ENCODE measurements around the gene CHD3. TPM values are rescaled to one million over a fixed set of nuclear protein-coding genes. Genes with fewer than 3 reads are reported as not detected.

CHD3 gene
- total and polyA plus RNA-seq, 10 of the 15 experiments (the other 5 are each of a cell fraction or from before 2014, with no cell fraction given), result 1.4 to 86.8 (median 39.1) TPM

DNA sequence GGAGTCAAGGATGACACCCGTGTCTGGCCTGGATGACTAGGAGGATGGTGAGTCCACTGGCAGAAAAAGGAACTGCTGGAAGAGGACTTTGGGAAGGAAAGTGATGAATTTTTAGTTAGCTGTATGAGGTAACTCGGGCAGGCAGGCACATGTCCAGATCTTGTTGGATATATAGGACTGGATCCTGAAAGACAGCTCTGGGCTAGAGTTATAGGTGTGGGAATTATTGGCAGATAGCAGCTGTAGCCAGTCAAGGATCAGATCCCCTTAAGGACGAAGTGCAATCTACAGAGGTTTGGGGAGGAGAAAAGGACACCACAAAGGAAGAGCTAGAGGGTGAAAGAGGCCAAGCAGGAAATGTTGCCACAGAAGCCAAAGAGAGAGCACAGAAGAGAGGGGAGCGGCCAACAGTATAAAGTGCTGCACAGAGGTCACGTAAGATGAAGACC is 20.7 kb upstream of the CHD3 start:
- H3K9me3 ChIP-seq (replicated peaks; ENCODE audit: control insufficient read depth, insufficient read depth, low read length), result no peaks in the 10 kb centered on the region
- SMC1A ChIA-PET (ENCODE audit: uncharacterized antibody, unreplicated experiment), result interaction anchor here (1.0 to 2.7 kb wide), 7 partner anchors 8 to 194 kb away, joined by 3 to 9 read pairs (median 5); partner anchors contain the start of gene NAA38
- in situ Hi-C loops (cut with MboI) (no loop called here), intact Hi-C loops (cut with micrococcal nuclease; ENCODE audit: unreplicated experiment) (no loop called here)
- H3K9ac ChIP-seq (ENCODE audit: control insufficient read depth, insufficient read depth, low read length), result no peak overlapping the region
- no peak for DNase-seq (ENCODE audit: low read depth, low spot score)
- no peak overlapping the region for H3K27ac ChIP-seq (ENCODE audit: control insufficient read depth, insufficient read depth)
- no peak for ATAC-seq
- 48% methylated on average over 5 of the region's 5 CpGs for WGBS (ENCODE audit: insufficient coverage, insufficient replicate concordance, low lambda C conversion rate, missing lambda C conversion rate)
- no peaks in the 10 kb centered on the region for H3K4me1 ChIP-seq (ENCODE audit: control insufficient read depth, insufficient read depth, low read length)
- no peaks in the 10 kb centered on the region for H3K79me2 ChIP-seq (ENCODE audit: control insufficient read depth, insufficient read depth, low read length)
- POLR2A ChIA-PET, result no interaction called here
- no peaks in the 10 kb centered on the region for H4K20me1 ChIP-seq (ENCODE audit: control insufficient read depth, insufficient read depth)
- H3K27me3 ChIP-seq (replicated peaks in 1 of 2; ENCODE audit: control insufficient read depth in 2 of 2, insufficient read depth in 2 of 2, low read length in 1 of 2), result no peaks in the 10 kb centered on the region
- no peak for TF ChIP-seq KAT2A (conservative IDR thresholded peaks at IDR 0.05; ENCODE audit: control insufficient read depth, low read depth, low read length)
- no peak for TF ChIP-seq POU2F2 (IDR thresholded peaks at IDR 0.05; ENCODE audit: borderline replicate concordance, low read depth, low read length)
- TF ChIP-seq SIX5 (IDR thresholded peaks at IDR 0.05; ENCODE audit: low read depth, low read length, severe bottlenecking), result no peak
- no peak for TF ChIP-seq JUND (IDR thresholded peaks at IDR 0.05; ENCODE audit: low read depth, low read length)
- no peak for TF ChIP-seq USF2 (IDR thresholded peaks at IDR 0.05; ENCODE audit: borderline replicate concordance, low read depth, low read length)
- no peak for TF ChIP-seq RCOR1 (conservative IDR thresholded peaks at IDR 0.05; ENCODE audit: low read depth, low read length)
- TF ChIP-seq MYC (IDR thresholded peaks at IDR 0.05; ENCODE audit: insufficient read depth, insufficient read length, insufficient replicate concordance, low read length, severe bottlenecking), result no peak
- no peak for TF ChIP-seq NFYB (IDR thresholded peaks at IDR 0.05; ENCODE audit: insufficient read depth, low read depth, low read length)
- TF ChIP-seq ZNF622 (IDR thresholded peaks at IDR 0.05), result no peak
- no peak for TF ChIP-seq IKZF1 (conservative IDR thresholded peaks at IDR 0.05)
- no peak for TF ChIP-seq SRF (IDR thresholded peaks at IDR 0.05; ENCODE audit: low read depth in 2 of 2, low read length in 2 of 2)
- no peak for TF ChIP-seq BRCA1 (IDR thresholded peaks at IDR 0.05; ENCODE audit: low read depth, low read length)
- TF ChIP-seq, protein P1, sequence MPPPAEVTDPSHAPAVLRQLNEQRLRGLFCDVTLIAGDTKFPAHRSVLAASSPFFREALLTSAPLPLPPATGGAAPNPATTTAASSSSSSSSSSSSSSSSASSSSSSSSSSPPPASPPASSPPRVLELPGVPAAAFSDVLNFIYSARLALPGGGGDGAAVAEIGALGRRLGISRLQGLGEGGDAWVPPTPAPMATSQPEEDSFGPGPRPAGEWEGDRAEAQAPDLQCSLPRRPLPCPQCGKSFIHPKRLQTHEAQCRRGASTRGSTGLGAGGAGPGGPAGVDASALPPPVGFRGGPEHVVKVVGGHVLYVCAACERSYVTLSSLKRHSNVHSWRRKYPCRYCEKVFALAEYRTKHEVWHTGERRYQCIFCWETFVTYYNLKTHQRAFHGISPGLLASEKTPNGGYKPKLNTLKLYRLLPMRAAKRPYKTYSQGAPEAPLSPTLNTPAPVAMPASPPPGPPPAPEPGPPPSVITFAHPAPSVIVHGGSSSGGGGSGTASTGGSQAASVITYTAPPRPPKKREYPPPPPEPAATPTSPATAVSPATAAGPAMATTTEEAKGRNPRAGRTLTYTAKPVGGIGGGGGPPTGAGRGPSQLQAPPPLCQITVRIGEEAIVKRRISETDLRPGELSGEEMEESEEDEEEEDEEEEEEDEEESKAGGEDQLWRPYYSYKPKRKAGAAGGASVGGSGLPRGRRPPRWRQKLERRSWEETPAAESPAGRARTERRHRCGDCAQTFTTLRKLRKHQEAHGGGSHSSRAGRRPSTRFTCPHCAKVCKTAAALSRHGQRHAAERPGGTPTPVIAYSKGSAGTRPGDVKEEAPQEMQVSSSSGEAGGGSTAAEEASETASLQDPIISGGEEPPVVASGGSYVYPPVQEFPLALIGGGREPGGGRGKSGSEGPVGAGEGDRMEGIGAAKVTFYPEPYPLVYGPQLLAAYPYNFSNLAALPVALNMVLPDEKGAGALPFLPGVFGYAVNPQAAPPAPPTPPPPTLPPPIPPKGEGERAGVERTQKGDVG (CRISPR knock-in tag; IDR thresholded peaks at IDR 0.05), result no peak
- no peak for TF ChIP-seq ATF7 (IDR thresholded peaks at IDR 0.05; ENCODE audit: low read depth)
- no peak overlapping the region for H3K4me2 ChIP-seq (ENCODE audit: control insufficient read depth, insufficient read depth)
- H3K36me3 ChIP-seq (ENCODE audit: control insufficient read depth in 2 of 2, insufficient read depth in 2 of 2, low read length in 1 of 2), result 0 out of 4 replicates have a peak, but pooled peaks cover 0 to 4% of the 10 kb centered on the region in 2 experiments
- FAIRE-seq, result no peak
- no TSS peak for BruUV-seq (replicated peaks)
- CTCF ChIA-PET, result interaction anchor here (0.6 to 15.5 kb wide), 5 partner anchors 11 to 163 kb away, joined by 3 to 308 read pairs (median 4); partner anchors contain the start of gene NAA38
- no peak overlapping the region for H2AFZ ChIP-seq (ENCODE audit: control insufficient read depth, low read depth, low read length)
- RAD21 ChIA-PET (ENCODE audit: unreplicated experiment), result no interaction called here
- no peak overlapping the region for H3K4me3 ChIP-seq

Data from GM12878 (cell line).